OCI-LY1 (cell line): ENCODE measurements around the gene YKT6.

Experiments
- H2AFZ ChIP-seq: fragments of 200-600 bp; sonication (generic), shearing (Covaris generic); 2 replicates; pipeline ENCODE4 v1.6.0; 2014; ENCODE audit warnings: antibody characterized with exemption, mild to moderate bottlenecking, low read length
- H3F3A ChIP-seq: fragments of 200-600 bp; sonication (generic), shearing (Covaris generic); 2 replicates; pipeline ENCODE4 v1.6.0; 2014; ENCODE audit warnings: mild to moderate bottlenecking, antibody characterized with exemption, low read length, moderate library complexity; ENCODE audit not compliant: insufficient read depth
- H3K27ac ChIP-seq: fragments of 200-600 bp; sonication (generic); 2 replicates; pipeline ENCODE4 v1.5.1; 2014; ENCODE audit warnings: low read length, mixed run types, mild to moderate bottlenecking, low read depth; ENCODE audit not compliant: poor library complexity, severe bottlenecking
- H3K27me3 ChIP-seq: fragments of 200-600 bp; sonication (generic); 2 replicates; pipeline ENCODE4 v1.6.0; 2014; ENCODE audit warnings: antibody characterized with exemption, mild to moderate bottlenecking, low read length, moderate library complexity; ENCODE audit not compliant: insufficient read depth
- H3K36me3 ChIP-seq: fragments of 200-600 bp; sonication (generic); 2 replicates; pipeline ENCODE4 v1.6.1; 2014; ENCODE audit warnings: mild to moderate bottlenecking, antibody characterized with exemption, low read length, moderate library complexity, mixed read lengths; ENCODE audit not compliant: insufficient read depth
- H3K4me1 ChIP-seq: fragments of 200-600 bp; sonication (generic); 2 replicates; pipeline ENCODE4 v1.5.1; 2014; ENCODE audit warnings: mild to moderate bottlenecking, low read length, moderate library complexity; ENCODE audit not compliant: insufficient read depth, severe bottlenecking
- H3K4me2 ChIP-seq: fragments of 200-600 bp; sonication (generic), shearing (Covaris generic); 2 replicates; pipeline ENCODE4 v1.6.1; 2014; ENCODE audit warnings: low read length
- H3K4me3 ChIP-seq: fragments of 200-600 bp; sonication (generic); 2 replicates; pipeline ENCODE4 v1.5.1; 2014; ENCODE audit warnings: low read length, low read depth, mild to moderate bottlenecking, mixed read lengths; ENCODE audit not compliant: poor library complexity, severe bottlenecking
- H3K79me2 ChIP-seq: fragments of 200-600 bp; shearing (Covaris generic); 2 replicates; pipeline ENCODE4 v1.6.1; 2016; ENCODE audit warnings: mixed run types, low read length, mixed read lengths; ENCODE audit not compliant: insufficient read depth
- H3K9ac ChIP-seq: fragments of 200-600 bp; sonication (generic), shearing (Covaris generic); 2 replicates; pipeline ENCODE4 v1.6.1; 2014; ENCODE audit warnings: mild to moderate bottlenecking, low read length, mixed read lengths
- H3K9me2 ChIP-seq: fragments of 200-600 bp; sonication (generic), shearing (Covaris generic); 2 replicates; pipeline ENCODE4 v1.6.1; 2014; ENCODE audit warnings: low read depth, mild to moderate bottlenecking, low read length, mixed read lengths
- H3K9me3 ChIP-seq: fragments of 200-600 bp; shearing (Covaris generic); 2 replicates; pipeline ENCODE4 v1.6.1; 2014; ENCODE audit warnings: low read length, mixed read lengths
- H4K20me1 ChIP-seq: fragments of 200-600 bp; sonication (generic), shearing (Covaris generic); 2 replicates; pipeline ENCODE4 v1.6.0; 2016; ENCODE audit warnings: mild to moderate bottlenecking, low read length; ENCODE audit not compliant: insufficient read depth
- EZH2 ChIP-seq: fragments of 200-600 bp; sonication (generic), shearing (Covaris generic); IDR thresholded peaks from 2 replicates; pipeline ENCODE4 v1.8.0; 2017; ENCODE audit warnings: borderline replicate concordance, mixed run types, mild to moderate bottlenecking, antibody characterized with exemption, low read length, moderate library complexity, mixed read lengths
- TF ChIP-seq, protein P1 (sequence below): fragments of 200-600 bp; sonication (generic), shearing (Covaris generic); IDR thresholded peaks from 2 replicates; pipeline ENCODE4 v1.5.1; 2017; ENCODE audit warnings: mild to moderate bottlenecking, antibody characterized with exemption, low read length, moderate library complexity, mixed read lengths

The YKT6 gene

DNA sequence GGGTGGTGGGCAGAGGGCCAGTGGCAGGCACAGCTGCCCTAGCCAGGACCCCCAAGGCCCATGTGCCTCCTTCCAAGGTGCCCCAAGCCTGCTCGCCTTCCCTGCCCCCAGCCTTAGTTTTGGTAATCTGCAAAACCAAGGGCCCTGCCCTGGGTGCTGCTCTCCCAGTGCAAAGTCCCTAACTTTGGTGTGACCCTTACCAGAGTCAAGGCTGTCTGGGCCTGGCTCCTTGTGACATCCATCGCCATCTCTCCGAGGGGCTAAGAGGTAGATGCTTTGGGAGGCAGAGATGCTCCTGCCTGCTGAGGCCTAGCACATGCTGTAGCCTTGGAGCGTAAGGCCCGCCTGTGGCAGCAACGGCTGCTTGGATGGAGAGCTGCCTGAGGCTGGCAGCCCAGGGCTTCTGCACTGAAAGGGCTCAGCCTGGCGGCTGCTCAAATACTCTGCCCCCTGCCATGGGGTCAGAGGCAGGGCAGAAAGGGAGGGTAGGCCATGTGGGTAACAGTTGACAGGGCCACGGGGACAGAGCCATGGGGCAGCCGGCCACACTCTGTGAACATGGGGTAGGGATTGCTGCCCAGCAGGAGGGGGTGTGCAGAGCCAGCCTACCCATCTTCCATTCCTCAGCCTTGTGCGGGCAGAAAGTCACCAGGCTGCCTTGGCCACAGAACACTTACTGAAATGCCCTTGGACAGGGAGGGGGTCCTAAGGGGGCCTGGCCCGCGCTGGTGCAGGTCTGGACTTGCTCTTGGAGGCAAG is 41.7 kb upstream of the YKT6 start:
- TF ChIP-seq, protein P1, sequence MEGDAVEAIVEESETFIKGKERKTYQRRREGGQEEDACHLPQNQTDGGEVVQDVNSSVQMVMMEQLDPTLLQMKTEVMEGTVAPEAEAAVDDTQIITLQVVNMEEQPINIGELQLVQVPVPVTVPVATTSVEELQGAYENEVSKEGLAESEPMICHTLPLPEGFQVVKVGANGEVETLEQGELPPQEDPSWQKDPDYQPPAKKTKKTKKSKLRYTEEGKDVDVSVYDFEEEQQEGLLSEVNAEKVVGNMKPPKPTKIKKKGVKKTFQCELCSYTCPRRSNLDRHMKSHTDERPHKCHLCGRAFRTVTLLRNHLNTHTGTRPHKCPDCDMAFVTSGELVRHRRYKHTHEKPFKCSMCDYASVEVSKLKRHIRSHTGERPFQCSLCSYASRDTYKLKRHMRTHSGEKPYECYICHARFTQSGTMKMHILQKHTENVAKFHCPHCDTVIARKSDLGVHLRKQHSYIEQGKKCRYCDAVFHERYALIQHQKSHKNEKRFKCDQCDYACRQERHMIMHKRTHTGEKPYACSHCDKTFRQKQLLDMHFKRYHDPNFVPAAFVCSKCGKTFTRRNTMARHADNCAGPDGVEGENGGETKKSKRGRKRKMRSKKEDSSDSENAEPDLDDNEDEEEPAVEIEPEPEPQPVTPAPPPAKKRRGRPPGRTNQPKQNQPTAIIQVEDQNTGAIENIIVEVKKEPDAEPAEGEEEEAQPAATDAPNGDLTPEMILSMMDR = no peak
- no peak for TF ChIP-seq EZH2

DNA sequence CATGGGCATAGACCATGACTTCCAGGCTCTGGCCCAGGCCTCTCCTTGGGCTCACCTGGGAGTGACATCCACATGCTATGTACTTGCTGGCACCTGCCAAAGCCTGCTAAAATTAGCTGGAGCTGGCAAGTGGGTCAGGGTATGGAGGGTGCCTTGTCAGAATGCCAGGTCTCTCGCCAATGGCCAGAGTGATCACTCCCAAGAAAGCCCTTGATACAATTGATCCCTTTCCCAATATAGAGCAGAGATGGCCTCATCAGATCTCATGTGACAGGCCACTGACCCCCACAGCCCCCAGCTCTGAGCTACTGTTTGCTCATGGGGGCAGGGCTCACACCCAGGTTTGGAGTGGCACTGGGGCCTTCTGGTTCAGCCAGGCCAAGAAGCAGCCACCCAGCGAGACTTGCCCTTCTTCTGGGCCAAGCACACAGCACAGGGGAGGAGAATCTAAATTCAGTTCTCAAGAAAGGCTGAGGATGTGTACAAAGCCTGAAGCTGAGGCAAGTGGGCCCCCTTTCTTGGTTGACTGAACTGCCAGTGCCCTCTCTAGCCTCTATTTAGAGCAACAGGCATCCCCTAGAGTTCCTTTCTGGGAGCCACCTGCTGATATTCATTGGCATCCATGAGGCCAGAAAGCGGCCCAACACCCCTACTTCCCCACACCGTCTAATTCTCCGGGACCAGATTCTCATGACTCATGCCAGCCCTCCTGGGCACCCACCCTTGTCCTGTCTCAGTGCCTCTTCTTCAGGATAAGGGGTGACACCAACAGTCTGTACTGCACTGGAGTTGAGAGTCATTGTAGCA is 40.8 kb upstream of the YKT6 start:
- Histone ChIP-seq H4K20me1 (no peaks in the 10 kb centered on the region), H3K4me2 (no peak overlapping the region), H3K27ac (no peak overlapping the region), H3K36me3 (no peaks in the 10 kb centered on the region; the same call in 1 of the 2 replicates), H3K79me2 (no peaks in the 10 kb centered on the region), H3F3A (no peaks in the 10 kb centered on the region), H3K4me3 (no peak overlapping the region), H3K4me1 (no peaks in the 10 kb centered on the region), H3K9me3 (0 out of 2 replicates have a peak, but pooled peaks cover 8% of the 10 kb centered on the region), H2AFZ (no peak overlapping the region), H3K9me2 (no peaks in the 10 kb centered on the region), H3K9ac (no peak overlapping the region), H3K27me3 (peaks cover 15% of the 10 kb centered on the region)
- TF ChIP-seq EZH2 = no peak
- TF ChIP-seq, protein P1 = no peak

More for the DNA sequence above, 41.7 kb upstream of the YKT6 start:
- no peak overlapping the region for H3K4me3 ChIP-seq
- H3K79me2 ChIP-seq = no peaks in the 10 kb centered on the region
- H3K27me3 ChIP-seq = peaks cover 15% of the 10 kb centered on the region
- H3K4me2 ChIP-seq = no peak overlapping the region
- H4K20me1 ChIP-seq = no peaks in the 10 kb centered on the region
- no peaks in the 10 kb centered on the region for H3K9me2 ChIP-seq
- no peak overlapping the region for H2AFZ ChIP-seq
- H3K9me3 ChIP-seq = 0 out of 2 replicates have a peak, but pooled peaks cover 2% of the 10 kb centered on the region
- no peaks in the 10 kb centered on the region for H3F3A ChIP-seq
- H3K4me1 ChIP-seq = no peaks in the 10 kb centered on the region
- no peak overlapping the region for H3K9ac ChIP-seq
- H3K36me3 ChIP-seq = no peaks in the 10 kb centered on the region
- no peak overlapping the region for H3K27ac ChIP-seq

DNA sequence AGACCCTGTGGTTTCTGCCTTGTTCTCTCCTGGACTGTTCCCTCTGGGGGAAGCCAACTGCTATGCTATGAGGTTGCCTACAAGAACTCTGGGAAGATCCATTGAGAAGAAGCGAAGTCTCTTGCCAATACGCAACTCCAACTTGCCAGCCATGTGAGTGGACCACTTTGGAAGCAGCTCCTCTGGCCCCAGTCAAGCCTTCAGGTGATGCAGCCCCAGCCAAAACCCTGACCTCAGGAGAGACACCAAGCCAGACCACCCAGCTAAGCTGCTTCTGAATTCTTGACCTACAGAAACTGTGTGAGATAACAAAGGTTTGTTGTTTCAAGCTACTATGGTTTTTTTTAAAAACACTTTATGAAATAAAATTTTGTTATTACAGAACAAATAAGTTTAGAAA is 39.4 kb upstream of the YKT6 start:
- Histone ChIP-seq H3K9ac (no peak overlapping the region), H3K4me3 (no peak overlapping the region), H3K27me3 (peaks cover 20% of the 10 kb centered on the region), H4K20me1 (no peaks in the 10 kb centered on the region), H3K36me3 (no peaks in the 10 kb centered on the region; the same call in 1 of the 2 replicates), H3K9me2 (no peaks in the 10 kb centered on the region), H3K4me2 (no peak overlapping the region), H3K9me3 (0 out of 2 replicates have a peak, but pooled peaks cover 8% of the 10 kb centered on the region), H3F3A (no peaks in the 10 kb centered on the region), H3K79me2 (no peaks in the 10 kb centered on the region), H3K4me1 (no peaks in the 10 kb centered on the region), H3K27ac (no peak overlapping the region), H2AFZ (no peak overlapping the region)
- TF ChIP-seq EZH2 = no peak
- TF ChIP-seq, protein P1 = no peak
